IPS DF 4.7 (cell line): Measurements from ENCODE around the gene TRAK2.

Experiments
- DNase-seq: peaks from one replicate; pipeline ENCODE4 v3.0.0-alpha.2; 2013; ENCODE audit warnings: low spot score; ENCODE audit errors: extremely low read depth

TRAK2 gene

GRCh38 chr2:201363857-201364560 lies 87.2 kb downstream of the TRAK2 start:
- no peak for DNase-seq

GRCh38 chr2:201362396-201362795 lies 88.9 kb downstream of the TRAK2 start:
- no peak for DNase-seq

DNA sequence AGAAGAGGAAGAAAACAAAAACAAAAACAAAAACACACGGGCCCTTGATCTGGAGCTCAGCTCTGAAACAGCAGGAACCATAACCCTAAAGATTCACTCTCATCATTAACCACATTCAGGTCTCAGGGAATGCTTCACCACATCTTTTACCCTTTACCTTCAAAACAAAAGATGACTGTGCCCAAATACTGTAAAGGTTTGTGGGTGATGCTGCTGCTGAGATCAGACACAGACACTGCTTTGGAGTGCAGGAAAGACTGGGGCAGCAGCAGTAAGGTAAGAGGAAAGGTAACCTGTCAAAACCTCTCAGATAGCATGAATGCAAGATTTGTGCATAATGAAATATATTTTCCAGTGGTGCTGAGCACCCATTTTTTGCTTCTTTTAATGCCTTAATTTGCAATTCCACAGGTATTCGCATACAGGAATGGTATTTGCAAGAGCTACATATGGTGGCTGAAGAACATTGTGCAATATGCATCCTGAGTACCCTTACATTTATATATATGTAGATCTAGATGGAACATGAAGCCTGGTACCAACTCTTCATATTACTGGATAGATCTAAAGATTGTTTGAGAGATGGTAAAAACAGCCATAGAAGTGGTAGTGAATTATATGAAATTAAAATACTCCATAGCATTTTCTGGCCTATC lies 90.1 kb downstream of the TRAK2 start:
- no peak for DNase-seq

GRCh38 chr2:201360256-201360655 lies 91.0 kb downstream of the TRAK2 start:
- DNase-seq = no peak

DNA sequence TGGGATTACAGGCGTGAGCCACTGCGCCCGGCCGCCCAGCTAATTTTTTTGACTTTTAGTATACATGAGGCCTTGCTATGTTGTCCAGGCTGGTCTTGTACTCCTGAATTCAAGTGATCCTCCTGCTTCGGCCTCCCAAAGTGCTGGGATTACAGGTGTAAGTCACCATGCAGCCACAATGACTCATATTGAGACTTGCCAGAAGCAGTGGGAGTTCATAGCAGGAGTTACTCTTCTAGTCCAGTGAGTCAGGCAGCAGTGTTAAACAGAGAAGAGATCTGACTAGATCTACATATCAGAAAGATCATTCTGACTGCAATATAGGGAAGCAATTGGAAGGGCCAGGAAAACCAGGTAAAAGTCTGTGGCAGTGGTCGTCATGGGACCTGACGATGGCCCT lies 92.6 kb downstream of the TRAK2 start:
- DNase-seq = no peak

DNA sequence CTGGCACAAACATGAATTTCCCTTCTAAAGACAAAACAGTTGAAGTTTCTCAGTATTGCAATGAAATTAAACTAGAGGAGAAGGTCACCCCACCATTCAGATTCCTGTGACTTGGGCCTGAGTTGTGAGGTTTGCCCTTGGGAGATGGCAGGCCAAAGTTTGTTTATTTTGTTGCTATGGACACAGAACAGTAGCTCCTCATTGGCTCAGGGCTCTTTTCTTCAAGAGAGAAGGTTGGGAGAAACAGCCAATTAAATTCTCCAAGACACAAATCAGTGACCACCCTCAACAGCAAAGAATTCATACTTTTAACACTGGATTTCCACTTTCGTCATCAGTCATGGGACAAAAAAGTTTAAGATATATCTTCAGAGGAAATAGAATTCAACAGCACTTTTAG lies 94.0 kb downstream of the TRAK2 start, which contains the start of gene FLACC1:
Gene FLACC1, minus strand, starts transcription at position 125 of the 400 bp plus-strand sequence. CDS start 5,941 bp downstream, outside the sequence.
- peak; percentile 44 for DNase-seq

- DNase-seq = no peak
Measured at GRCh38 chr2:201353116-201353515, 98.1 kb downstream of the TRAK2 start.

GRCh38 chr2:201350879-201351278 lies 100.4 kb downstream of the TRAK2 start:
- no peak for DNase-seq

DNA sequence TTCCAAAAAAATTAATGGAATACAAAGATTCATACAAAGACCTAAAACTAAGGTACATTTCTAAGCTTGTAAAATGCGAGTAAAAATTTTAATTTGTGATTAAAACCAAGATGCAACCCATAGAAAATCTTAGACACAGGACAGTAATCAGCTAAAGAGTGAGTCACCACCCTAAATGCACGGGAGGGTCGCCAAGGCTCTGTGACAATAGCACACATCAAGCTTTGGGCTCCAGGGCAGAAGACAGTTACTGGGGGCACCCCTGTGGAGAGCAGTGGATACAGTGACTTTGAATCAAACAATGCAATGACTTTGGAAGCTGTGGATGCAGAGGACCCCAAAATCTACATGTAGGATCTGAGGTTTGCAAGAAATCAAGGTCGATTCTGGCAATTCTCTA lies 101.7 kb downstream of the TRAK2 start:
- no peak for DNase-seq

- no peak for DNase-seq
Measured at GRCh38 chr2:201348758-201349157, 102.5 kb downstream of the TRAK2 start.

GRCh38 chr2:201347138-201347537 lies 104.1 kb downstream of the TRAK2 start:
- no peak for DNase-seq

- no peak for DNase-seq
Measured at GRCh38 chr2:201345625-201346213, 105.5 kb downstream of the TRAK2 start.

DNA sequence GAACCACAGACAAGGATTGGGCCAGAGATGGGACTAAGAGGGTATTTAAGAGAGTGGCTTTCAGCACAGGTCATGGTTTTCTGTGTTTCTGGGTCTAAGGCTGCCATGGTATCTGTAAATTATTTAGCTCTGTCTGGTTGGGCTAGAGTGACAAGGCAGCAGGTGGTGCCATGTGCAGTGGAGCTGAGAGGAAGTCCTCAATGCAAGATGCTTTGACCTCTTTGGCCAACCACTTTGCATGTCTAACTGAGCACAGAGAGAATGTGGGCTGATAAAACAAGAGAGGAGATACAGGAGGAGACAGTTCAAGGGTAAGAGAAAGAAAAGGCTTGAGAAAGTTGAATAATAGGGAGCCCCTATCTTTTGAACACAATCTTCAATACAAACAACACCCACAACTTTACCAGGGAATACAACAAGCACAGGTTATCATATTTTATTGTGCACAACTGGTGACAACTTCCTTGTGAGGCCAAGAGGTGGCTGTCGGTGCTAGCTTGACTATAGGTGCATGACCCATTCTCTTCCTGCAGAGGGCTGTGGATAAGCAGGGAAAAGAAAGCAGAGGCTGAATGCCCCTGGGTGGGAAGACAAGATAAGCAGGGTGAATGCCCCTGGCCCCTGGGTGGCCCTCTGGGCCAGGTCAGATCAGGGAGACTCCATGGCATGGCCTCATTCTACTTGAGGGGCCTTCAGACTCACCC lies 106.4 kb downstream of the TRAK2 start:
- no peak for DNase-seq

GRCh38 chr2:201343559-201343958 lies 107.7 kb downstream of the TRAK2 start:
- DNase-seq = no peak

DNA sequence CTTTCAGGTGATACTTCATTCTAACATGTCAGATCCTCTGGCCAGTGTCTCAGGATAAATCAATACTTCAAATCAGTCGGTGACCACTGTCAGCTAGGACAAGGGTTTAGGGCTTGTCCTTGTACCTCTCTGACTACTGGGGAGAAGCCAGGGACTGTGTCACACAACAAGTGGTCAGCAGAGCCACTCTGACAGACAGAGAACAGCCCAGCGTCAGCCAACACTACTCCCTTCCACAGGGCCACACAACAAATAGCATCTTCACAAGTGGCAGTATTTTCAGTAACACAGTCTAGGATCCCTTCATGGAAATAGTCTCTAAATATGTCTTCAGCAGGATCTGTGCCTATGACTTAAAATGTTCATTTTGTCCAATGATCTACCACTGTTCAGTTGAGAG lies 108.3 kb downstream of the TRAK2 start:
- DNase-seq = no peak

- no peak for DNase-seq
Measured at GRCh38 chr2:201329409-201329808, 121.8 kb downstream of the TRAK2 start.

DNA sequence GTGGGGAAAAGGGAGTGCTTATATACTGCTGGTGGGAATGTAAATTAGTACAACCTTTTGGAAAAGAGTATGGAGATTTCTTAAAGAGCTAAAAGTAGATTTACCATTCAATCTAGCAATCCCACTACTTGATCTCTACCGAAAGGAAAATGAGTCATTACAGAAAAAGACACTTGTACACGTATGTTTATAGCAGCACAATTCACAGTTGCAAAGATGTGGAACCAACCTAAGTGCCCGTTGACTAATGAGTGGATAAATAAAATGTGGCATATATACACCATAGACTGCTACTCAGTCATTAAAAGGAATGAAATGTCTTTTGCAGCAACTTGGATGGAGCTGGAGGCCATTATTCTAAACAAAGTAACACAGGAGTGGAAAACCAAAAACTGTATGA lies 123.6 kb downstream of the TRAK2 start:
- no peak for DNase-seq
